ENCODE data around the gene IDE.

IDE gene

DNA sequence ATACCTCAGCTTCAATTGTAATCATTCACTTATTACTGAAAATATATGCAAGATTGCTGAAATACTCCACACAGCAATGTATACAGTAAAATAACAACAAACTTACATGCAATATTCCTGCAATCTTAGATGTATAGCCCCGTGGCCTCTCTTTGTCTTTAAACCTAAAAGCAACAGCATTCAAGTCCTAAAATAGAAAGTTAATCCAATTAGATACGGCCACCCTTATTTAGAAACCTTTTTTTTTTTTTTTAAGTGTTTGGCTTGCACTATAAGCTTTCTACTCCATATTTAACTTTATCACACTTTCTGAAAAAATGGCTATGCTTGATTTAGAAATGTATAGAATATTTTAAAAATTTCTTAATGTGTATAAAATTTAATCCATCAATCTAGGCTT, 67.6 kb downstream of the IDE start:
- Histone ChIP-seq H3K4me2 (ENCODE audit: insufficient read depth, low read length) (no peak overlapping the region), H3K27me3 (ENCODE audit: insufficient read depth, low read length, poor library complexity) (no peaks in the 10 kb centered on the region), H3K4me3 (ENCODE audit: low read depth in 1 of 2, low read length in 2 of 2) (no peak overlapping the region), H3K79me2 (ENCODE audit: insufficient read depth, low read length) (no peaks in the 10 kb centered on the region), H3K9me3 (ENCODE audit: insufficient read depth, low read length, severe bottlenecking) (no peaks in the 10 kb centered on the region), H3K9ac (ENCODE audit: low read depth, low read length) (no peak overlapping the region), H3K4me1 (ENCODE audit: insufficient read depth, low read length) (no peaks in the 10 kb centered on the region), H3K27ac (ENCODE audit: low read length) (no peak overlapping the region), H3K36me3 (ENCODE audit: insufficient read depth, low read length) (peaks cover 60% of the 10 kb centered on the region), H2AFZ (ENCODE audit: low read depth, low read length) (no peak overlapping the region), H4K20me1 (ENCODE audit: insufficient read depth, low read length) (no peaks in the 10 kb centered on the region)
- ATAC-seq (ENCODE audit: insufficient read depth, low read depth) (no peak), DNase-seq (no peak)
- TF ChIP-seq, protein P1, sequence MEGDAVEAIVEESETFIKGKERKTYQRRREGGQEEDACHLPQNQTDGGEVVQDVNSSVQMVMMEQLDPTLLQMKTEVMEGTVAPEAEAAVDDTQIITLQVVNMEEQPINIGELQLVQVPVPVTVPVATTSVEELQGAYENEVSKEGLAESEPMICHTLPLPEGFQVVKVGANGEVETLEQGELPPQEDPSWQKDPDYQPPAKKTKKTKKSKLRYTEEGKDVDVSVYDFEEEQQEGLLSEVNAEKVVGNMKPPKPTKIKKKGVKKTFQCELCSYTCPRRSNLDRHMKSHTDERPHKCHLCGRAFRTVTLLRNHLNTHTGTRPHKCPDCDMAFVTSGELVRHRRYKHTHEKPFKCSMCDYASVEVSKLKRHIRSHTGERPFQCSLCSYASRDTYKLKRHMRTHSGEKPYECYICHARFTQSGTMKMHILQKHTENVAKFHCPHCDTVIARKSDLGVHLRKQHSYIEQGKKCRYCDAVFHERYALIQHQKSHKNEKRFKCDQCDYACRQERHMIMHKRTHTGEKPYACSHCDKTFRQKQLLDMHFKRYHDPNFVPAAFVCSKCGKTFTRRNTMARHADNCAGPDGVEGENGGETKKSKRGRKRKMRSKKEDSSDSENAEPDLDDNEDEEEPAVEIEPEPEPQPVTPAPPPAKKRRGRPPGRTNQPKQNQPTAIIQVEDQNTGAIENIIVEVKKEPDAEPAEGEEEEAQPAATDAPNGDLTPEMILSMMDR (IDR thresholded peaks at IDR 0.05; ENCODE audit: borderline replicate concordance, extremely low read depth, low read length, poor library complexity, severe bottlenecking): no peak
- TF ChIP-seq EZH2 (IDR thresholded peaks at IDR 0.05; ENCODE audit: borderline replicate concordance, low read depth, low read length, severe bottlenecking): no peak

GRCh38 chr10:92505044-92505443, 68.8 kb downstream of the IDE start:
- Histone ChIP-seq H3K79me2 (ENCODE audit: insufficient read depth, low read length) (no peaks in the 10 kb centered on the region), H3K4me1 (ENCODE audit: insufficient read depth, low read length) (no peaks in the 10 kb centered on the region), H3K36me3 (ENCODE audit: insufficient read depth, low read length) (peaks cover 65% of the 10 kb centered on the region), H3K9ac (ENCODE audit: low read depth, low read length) (no peak overlapping the region), H3K4me3 (ENCODE audit: low read depth in 1 of 2, low read length in 2 of 2) (no peak overlapping the region), H2AFZ (ENCODE audit: low read depth, low read length) (no peak overlapping the region), H3K9me3 (ENCODE audit: insufficient read depth, low read length, severe bottlenecking) (no peaks in the 10 kb centered on the region), H3K4me2 (ENCODE audit: insufficient read depth, low read length) (no peak overlapping the region), H3K27ac (ENCODE audit: low read length) (no peak overlapping the region), H3K27me3 (ENCODE audit: insufficient read depth, low read length, poor library complexity) (no peaks in the 10 kb centered on the region), H4K20me1 (ENCODE audit: insufficient read depth, low read length) (no peaks in the 10 kb centered on the region)
- no peak for ATAC-seq (ENCODE audit: insufficient read depth, low read depth)
- DNase-seq: no peak
- no peak for TF ChIP-seq EZH2 (IDR thresholded peaks at IDR 0.05; ENCODE audit: borderline replicate concordance, low read depth, low read length, severe bottlenecking)
- TF ChIP-seq, protein P1 (IDR thresholded peaks at IDR 0.05; ENCODE audit: borderline replicate concordance, extremely low read depth, low read length, poor library complexity, severe bottlenecking): no peak

GRCh38 chr10:92502296-92502808, 71.5 kb downstream of the IDE start:
- no peak for ATAC-seq (ENCODE audit: insufficient read depth, low read depth)
- H3K36me3 ChIP-seq (ENCODE audit: insufficient read depth, low read length): peaks cover 41% of the 10 kb centered on the region

More at GRCh38 chr10:92502296-92502808, 71.5 kb downstream of the IDE start:
- H3K27ac ChIP-seq (ENCODE audit: low read length): no peak overlapping the region
- no peak overlapping the region for H3K9ac ChIP-seq (ENCODE audit: low read depth, low read length)
- H3K4me3 ChIP-seq (ENCODE audit: low read depth in 1 of 2, low read length in 2 of 2): no peak overlapping the region
- H3K27me3 ChIP-seq (ENCODE audit: insufficient read depth, low read length, poor library complexity): no peaks in the 10 kb centered on the region
- H4K20me1 ChIP-seq (ENCODE audit: insufficient read depth, low read length): no peaks in the 10 kb centered on the region
- H2AFZ ChIP-seq (ENCODE audit: low read depth, low read length): no peak overlapping the region
- TF ChIP-seq, protein P1 (IDR thresholded peaks at IDR 0.05; ENCODE audit: borderline replicate concordance, extremely low read depth, low read length, poor library complexity, severe bottlenecking): no peak
- no peak for TF ChIP-seq EZH2 (IDR thresholded peaks at IDR 0.05; ENCODE audit: borderline replicate concordance, low read depth, low read length, severe bottlenecking)
- H3K79me2 ChIP-seq (ENCODE audit: insufficient read depth, low read length): no peaks in the 10 kb centered on the region
- no peaks in the 10 kb centered on the region for H3K4me1 ChIP-seq (ENCODE audit: insufficient read depth, low read length)
- H3K9me3 ChIP-seq (ENCODE audit: insufficient read depth, low read length, severe bottlenecking): no peaks in the 10 kb centered on the region
- no peak overlapping the region for H3K4me2 ChIP-seq (ENCODE audit: insufficient read depth, low read length)
- no peak for DNase-seq

Measured in DND-41 (cell line).